HepG2 (cell line): ENCODE results near the gene MGST2. TPM values are rescaled to one million over a fixed set of nuclear protein-coding genes. Genes with fewer than 3 reads are reported as not detected.

Experiments used
- AGO2 ChIP-seq: fragments of 200-400 bp; formaldehyde crosslinking; optimal IDR thresholded peaks from 2 replicates; pipeline ENCODE3; 2017; ENCODE audit warnings: mild to moderate bottlenecking, low read depth, low read length, moderate library complexity
- DR1 ChIP-seq: sonication (generic); formaldehyde crosslinking; IDR thresholded peaks from 2 replicates; pipeline ENCODE4 v1.8.0; 2021; ENCODE audit warnings: mild to moderate bottlenecking, missing genetic modification reagents, inconsistent platforms
- POLR2AphosphoS5 ChIP-seq: IDR thresholded peaks from 2 replicates; pipeline ENCODE4 v1.6.1; 2012; ENCODE audit warnings: low read depth, low read length
- RBM39 ChIP-seq: fragments of 200-400 bp; formaldehyde crosslinking; IDR thresholded peaks from one replicate; pipeline ENCODE4 v1.6.1; 2018; ENCODE audit warnings: antibody characterized with exemption, mild to moderate bottlenecking, low read depth, low read length; ENCODE audit not compliant: poor library complexity, severe bottlenecking
- THAP11 ChIP-seq: IDR thresholded peaks from 2 replicates; pipeline ENCODE4 v1.6.1; 2016; ENCODE audit warnings: missing biosample characterization, missing genetic modification reagents
- ZMYM3 ChIP-seq: sonication (generic); formaldehyde crosslinking; IDR thresholded peaks from 2 replicates; pipeline ENCODE4 v1.5.1; 2020; ENCODE audit warnings: mild to moderate bottlenecking, missing genetic modification reagents
- ZNF180 ChIP-seq: sonication (generic); formaldehyde crosslinking; IDR thresholded peaks from 2 replicates; pipeline ENCODE4 v1.4.0; 2020; ENCODE audit warnings: low read depth, missing genetic modification reagents, borderline replicate concordance
- ZNF3 ChIP-seq: IDR thresholded peaks from 2 replicates; pipeline ENCODE4 v1.7.0; 2017; ENCODE audit warnings: inconsistent platforms
- ZNF564 ChIP-seq: sonication (generic); formaldehyde crosslinking; IDR thresholded peaks from 2 replicates; pipeline ENCODE4 v1.8.1; 2023; ENCODE audit warnings: mild to moderate bottlenecking, missing genetic modification reagents
- ZNF883 ChIP-seq: sonication (generic); formaldehyde crosslinking; IDR thresholded peaks from 2 replicates; pipeline ENCODE4 v1.5.1; 2020; ENCODE audit warnings: mild to moderate bottlenecking, missing genetic modification reagents; ENCODE audit errors: not compliant biosample characterization
- polyA plus RNA-seq, 8 experiments: library from polyadenylated mRNA; depleted of rRNA in 3 of 8; stranded (reverse) in 7 of 8; unstranded in 1 of 8; fragments of >200 nt; fragmentation: Illumina TruSeq in 4 of 8; extraction: Trizol in 4 of 8; gene quantifications; 2 replicates each; pipeline versions ENCODE4 v1.2.1 to v1.2.3, GENCODE V29; 2011 to 2016; ENCODE audit warnings: low read depth in 4 of 8, missing spikeins in 1 of 8, mixed read lengths in 1 of 8; ENCODE audit not compliant: insufficient read depth in 1 of 8
- total RNA-seq, 5 experiments: library from RNA; depleted of rRNA; stranded (reverse); fragments of >200 nt; fragmentation: Illumina TruSeq; extraction: Trizol; gene quantifications; 2 replicates each; pipeline ENCODE4 v1.2.3, GENCODE V29; 2016; ENCODE audit warnings: low read depth in 1 of 5
- TF ChIP-seq, protein P1 (sequence below): IDR thresholded peaks from 2 replicates; pipeline ENCODE4 v1.6.1; 2016; ENCODE audit warnings: mild to moderate bottlenecking
- TF ChIP-seq, protein P2 (sequence below): sonication (generic); formaldehyde crosslinking; IDR thresholded peaks from 2 replicates; pipeline ENCODE4 v1.4.0; 2020; ENCODE audit warnings: missing genetic modification reagents
- TF ChIP-seq, protein P3 (sequence below): sonication (generic); formaldehyde crosslinking; IDR thresholded peaks from 2 replicates; pipeline ENCODE4 v1.5.0; 2020; ENCODE audit warnings: missing genetic modification reagents, mild to moderate bottlenecking, borderline replicate concordance
- TF ChIP-seq, protein P4 (sequence below): sonication (generic); formaldehyde crosslinking; IDR thresholded peaks from 2 replicates; pipeline ENCODE4 v1.4.0; 2020; ENCODE audit warnings: mild to moderate bottlenecking, missing genetic modification reagents
- TF ChIP-seq, protein P5 (sequence below): sonication (generic); formaldehyde crosslinking; IDR thresholded peaks from 2 replicates; pipeline ENCODE4 v1.4.0; 2020; ENCODE audit warnings: missing genetic modification reagents

Gene MGST2
- total and polyA plus RNA-seq, 2 of the 13 experiments (the other 11 are each of a cell fraction or from before 2014, with no cell fraction given), result 205 to 416 TPM

DNA sequence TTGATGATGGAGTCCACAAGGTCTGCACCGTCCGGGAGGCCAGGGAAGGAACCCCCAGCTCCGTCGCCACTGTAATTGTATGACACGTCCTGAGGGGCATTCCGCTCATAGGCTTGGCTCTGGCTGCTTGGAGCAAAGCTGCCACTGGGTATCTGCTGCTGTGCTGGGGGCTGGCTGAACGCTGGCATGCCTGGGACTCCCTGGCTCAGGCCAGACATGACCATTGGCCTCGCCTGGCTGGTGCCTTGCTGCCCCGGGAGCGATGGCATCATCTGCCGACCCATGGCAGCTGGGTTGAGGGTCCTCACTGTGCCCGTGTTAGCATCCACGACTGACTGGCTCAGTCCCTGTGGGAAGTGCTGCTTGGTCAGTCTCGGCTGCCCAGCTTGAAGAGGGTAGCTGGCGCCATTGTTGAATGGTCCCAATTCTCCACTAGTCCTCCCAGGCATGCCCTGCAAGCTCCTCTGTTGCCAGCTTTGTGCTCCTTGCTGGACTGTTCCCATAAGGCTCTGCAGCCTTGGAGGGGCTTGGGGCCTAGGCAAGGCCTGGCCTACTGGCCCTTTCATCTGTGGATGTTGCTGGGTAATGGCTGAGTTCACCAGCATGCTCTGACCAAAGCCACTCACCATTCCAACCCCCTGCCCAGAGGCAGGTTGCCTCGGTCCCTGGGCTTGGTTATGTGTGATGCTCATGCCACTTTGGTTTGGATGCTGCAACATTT lies 53.9 kb downstream of the MGST2 start (continued):
- TF ChIP-seq, protein P1, sequence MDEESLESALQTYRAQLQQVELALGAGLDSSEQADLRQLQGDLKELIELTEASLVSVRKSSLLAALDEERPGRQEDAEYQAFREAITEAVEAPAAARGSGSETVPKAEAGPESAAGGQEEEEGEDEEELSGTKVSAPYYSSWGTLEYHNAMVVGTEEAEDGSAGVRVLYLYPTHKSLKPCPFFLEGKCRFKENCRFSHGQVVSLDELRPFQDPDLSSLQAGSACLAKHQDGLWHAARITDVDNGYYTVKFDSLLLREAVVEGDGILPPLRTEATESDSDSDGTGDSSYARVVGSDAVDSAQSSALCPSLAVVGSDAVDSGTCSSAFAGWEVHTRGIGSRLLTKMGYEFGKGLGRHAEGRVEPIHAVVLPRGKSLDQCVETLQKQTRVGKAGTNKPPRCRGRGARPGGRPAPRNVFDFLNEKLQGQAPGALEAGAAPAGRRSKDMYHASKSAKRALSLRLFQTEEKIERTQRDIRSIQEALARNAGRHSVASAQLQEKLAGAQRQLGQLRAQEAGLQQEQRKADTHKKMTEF (CRISPR knock-in tag), result no peak
- TF ChIP-seq, protein P2, sequence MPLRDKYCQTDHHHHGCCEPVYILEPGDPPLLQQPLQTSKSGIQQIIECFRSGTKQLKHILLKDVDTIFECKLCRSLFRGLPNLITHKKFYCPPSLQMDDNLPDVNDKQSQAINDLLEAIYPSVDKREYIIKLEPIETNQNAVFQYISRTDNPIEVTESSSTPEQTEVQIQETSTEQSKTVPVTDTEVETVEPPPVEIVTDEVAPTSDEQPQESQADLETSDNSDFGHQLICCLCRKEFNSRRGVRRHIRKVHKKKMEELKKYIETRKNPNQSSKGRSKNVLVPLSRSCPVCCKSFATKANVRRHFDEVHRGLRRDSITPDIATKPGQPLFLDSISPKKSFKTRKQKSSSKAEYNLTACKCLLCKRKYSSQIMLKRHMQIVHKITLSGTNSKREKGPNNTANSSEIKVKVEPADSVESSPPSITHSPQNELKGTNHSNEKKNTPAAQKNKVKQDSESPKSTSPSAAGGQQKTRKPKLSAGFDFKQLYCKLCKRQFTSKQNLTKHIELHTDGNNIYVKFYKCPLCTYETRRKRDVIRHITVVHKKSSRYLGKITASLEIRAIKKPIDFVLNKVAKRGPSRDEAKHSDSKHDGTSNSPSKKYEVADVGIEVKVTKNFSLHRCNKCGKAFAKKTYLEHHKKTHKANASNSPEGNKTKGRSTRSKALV (CRISPR knock-in tag), result no peak
- no peak for TF ChIP-seq ZNF564 (CRISPR knock-in tag)
- no peak for TF ChIP-seq ZNF3 (CRISPR knock-in tag)
- no peak for TF ChIP-seq RBM39
- no peak for TF ChIP-seq DR1
- no peak for TF ChIP-seq THAP11
- TF ChIP-seq, protein P3, sequence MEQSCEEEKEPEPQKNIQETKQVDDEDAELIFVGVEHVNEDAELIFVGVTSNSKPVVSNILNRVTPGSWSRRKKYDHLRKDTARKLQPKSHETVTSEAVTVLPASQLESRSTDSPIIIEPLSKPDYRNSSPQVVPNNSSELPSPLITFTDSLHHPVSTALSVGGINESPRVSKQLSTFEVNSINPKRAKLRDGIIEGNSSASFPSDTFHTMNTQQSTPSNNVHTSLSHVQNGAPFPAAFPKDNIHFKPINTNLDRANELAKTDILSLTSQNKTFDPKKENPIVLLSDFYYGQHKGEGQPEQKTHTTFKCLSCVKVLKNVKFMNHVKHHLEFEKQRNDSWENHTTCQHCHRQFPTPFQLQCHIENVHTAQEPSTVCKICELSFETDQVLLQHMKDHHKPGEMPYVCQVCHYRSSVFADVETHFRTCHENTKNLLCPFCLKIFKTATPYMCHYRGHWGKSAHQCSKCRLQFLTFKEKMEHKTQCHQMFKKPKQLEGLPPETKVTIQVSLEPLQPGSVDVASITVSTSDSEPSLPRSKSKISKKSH, result no peak
- 0 out of 2 replicates have a peak, but pooled peaks have one; percentile 15 for TF ChIP-seq POLR2AphosphoS5
- TF ChIP-seq ZMYM3 (CRISPR knock-in tag), result no peak
- TF ChIP-seq ZNF180 (CRISPR knock-in tag), result no peak
- peak; percentile 96 for TF ChIP-seq AGO2
- TF ChIP-seq ZNF883 (CRISPR knock-in tag), result peak; percentile 40
- TF ChIP-seq, protein P4, sequence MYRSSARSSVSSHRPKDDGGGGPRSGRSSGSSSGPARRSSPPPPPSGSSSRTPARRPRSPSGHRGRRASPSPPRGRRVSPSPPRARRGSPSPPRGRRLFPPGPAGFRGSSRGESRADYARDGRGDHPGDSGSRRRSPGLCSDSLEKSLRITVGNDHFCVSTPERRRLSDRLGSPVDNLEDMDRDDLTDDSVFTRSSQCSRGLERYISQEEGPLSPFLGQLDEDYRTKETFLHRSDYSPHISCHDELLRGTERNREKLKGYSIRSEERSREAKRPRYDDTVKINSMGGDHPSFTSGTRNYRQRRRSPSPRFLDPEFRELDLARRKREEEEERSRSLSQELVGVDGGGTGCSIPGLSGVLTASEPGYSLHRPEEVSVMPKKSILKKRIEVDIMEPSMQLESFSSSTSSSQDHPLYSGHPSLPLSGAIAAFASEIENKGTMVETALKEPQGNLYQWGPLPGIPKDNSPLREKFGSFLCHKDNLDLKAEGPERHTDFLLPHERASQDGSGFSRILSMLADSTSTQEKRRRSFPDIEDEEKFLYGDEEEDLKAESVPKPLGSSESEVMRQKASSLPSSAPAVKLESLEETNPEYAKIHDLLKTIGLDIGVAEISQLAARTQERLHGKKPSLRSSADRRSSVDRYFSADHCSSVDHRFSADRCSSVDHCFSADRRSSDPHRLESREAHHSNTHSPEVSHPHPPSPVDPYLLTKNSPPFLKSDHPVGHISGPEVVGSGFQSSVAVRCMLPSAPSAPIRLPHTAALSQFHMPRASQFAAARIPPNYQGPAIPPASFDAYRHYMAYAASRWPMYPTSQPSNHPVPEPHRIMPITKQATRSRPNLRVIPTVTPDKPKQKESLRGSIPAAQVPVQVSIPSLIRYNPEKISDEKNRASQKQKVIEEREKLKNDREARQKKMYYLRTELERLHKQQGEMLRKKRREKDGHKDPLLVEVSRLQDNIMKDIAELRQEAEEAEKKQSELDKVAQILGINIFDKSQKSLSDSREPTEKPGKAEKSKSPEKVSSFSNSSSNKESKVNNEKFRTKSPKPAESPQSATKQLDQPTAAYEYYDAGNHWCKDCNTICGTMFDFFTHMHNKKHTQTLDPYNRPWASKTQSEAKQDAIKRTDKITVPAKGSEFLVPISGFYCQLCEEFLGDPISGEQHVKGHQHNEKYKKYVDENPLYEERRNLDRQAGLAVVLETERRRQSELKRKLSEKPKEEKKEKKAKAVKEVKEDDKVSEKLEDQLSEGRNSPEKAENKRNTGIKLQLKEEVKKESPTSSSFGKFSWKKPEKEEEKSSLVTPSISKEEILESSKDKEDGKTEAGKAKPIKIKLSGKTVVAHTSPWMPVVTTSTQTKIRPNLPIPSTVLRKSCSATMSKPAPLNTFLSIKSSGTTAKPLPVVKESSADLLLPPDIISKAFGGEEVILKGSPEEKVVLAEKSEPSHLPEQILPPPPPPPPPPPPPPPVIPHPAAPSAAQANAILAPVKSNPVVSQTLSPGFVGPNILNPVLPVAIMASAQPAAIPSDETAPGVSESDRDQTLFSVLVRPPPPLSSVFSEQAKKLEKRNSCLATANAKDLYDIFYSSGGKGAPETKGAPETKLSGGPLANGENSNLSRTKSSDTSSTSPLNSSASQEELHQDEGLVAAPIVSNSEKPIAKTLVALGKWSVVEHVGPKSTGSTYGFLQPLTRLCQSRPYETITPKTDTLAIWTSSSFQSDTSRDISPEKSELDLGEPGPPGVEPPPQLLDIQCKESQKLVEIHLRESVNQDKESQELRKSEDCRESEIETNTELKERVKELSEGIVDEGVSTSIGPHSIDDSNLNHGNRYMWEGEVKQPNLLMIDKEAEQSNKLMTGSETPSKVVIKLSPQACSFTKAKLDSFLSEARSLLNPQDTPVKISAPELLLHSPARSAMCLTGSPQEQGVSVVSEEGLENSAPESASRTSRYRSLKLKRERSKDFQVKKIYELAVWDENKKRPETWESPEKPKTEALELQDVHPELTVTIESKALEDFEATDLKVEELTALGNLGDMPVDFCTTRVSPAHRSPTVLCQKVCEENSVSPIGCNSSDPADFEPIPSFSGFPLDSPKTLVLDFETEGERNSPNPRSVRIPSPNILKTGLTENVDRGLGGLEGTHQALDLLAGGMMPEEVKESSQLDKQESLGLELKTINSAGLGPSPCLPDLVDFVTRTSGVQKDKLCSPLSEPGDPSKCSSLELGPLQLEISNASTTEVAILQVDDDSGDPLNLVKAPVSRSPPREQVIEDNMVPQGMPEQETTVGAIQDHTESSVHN (CRISPR knock-in tag), result no peak
- TF ChIP-seq, protein P5, sequence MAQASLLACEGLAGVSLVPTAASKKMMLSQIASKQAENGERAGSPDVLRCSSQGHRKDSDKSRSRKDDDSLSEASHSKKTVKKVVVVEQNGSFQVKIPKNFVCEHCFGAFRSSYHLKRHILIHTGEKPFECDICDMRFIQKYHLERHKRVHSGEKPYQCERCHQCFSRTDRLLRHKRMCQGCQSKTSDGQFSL (CRISPR knock-in tag), result no peak
